Memory B cell (primary cell): ENCODE data around the gene VSTM4.

Experiments
- ATAC-seq: fragments of 150-1000 bp; cut with Tn5 transposase; 2 replicates; pipeline ENCODE4 v1.10.0; 2021; ENCODE audit warnings: low read depth, mild to moderate bottlenecking, moderate library complexity
- DNase-seq, 2 donors: peaks; one replicate each; pipeline ENCODE4 v3.0.0; 2022; ENCODE audit warnings: low spot score in 2 of 2
- H3K27ac Mint-ChIP-seq: one replicate; pipeline ENCODE4 v1.8.0; 2022; ENCODE audit warnings: mild to moderate bottlenecking, moderate library complexity, mixed read lengths
- H3K27me3 Mint-ChIP-seq: one replicate; pipeline ENCODE4 v1.8.0; 2022; ENCODE audit warnings: mixed read lengths
- H3K36me3 Mint-ChIP-seq: one replicate; pipeline ENCODE4 v1.8.0; 2022; ENCODE audit warnings: mild to moderate bottlenecking, mixed read lengths
- H3K4me1 Mint-ChIP-seq: one replicate; pipeline ENCODE4 v1.8.0; 2022; ENCODE audit warnings: mixed read lengths
- H3K4me3 Mint-ChIP-seq: one replicate; pipeline ENCODE4 v1.8.0; 2022; ENCODE audit warnings: mild to moderate bottlenecking, moderate library complexity, mixed read lengths
- H3K9me3 Mint-ChIP-seq: one replicate; pipeline ENCODE4 v1.8.0; 2022; ENCODE audit warnings: mixed read lengths

Gene VSTM4

DNA sequence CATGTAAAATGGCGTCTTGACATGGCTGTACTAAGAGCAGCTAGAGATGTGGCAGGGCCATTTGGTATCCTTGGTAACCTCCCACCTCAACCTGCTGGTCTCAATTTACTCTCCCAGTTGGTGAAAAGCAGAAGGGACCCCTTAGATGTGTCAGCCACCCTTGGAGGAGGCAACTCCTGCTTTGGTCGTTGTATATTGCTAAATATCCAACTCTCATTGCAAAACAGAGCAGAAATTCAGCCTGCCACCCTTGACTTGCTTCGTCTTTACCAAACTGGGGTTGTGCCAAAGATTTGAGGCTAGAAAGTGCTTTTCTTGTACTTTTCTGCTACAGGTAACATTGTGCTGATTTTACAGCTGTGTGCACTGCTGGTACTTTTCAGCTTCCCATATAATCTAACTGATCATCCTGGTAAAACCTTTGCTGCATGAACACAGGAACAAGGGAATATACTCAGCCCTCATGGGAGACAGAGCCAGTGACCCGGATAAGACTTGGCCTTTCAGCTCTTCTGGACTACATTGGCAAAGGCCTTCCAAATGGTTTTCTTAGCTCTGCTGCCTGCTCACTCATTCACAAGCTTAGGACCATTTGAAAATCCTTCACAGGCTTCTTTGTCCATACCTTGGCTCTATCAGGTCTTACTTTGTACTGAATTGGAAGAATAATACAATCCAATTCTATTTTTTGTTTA, 2.2 kb upstream of the VSTM4 start:
- Mint-ChIP-seq H3K36me3 (no peaks in the 10 kb centered on the region), H3K27me3 (peaks cover 12% of the 10 kb centered on the region), H3K4me3 (no peak overlapping the region), H3K27ac (no peak overlapping the region), H3K9me3 (peaks cover 2% of the 10 kb centered on the region), H3K4me1 (no peaks in the 10 kb centered on the region)
- DNase-seq (no peak), ATAC-seq (no peak)

DNA sequence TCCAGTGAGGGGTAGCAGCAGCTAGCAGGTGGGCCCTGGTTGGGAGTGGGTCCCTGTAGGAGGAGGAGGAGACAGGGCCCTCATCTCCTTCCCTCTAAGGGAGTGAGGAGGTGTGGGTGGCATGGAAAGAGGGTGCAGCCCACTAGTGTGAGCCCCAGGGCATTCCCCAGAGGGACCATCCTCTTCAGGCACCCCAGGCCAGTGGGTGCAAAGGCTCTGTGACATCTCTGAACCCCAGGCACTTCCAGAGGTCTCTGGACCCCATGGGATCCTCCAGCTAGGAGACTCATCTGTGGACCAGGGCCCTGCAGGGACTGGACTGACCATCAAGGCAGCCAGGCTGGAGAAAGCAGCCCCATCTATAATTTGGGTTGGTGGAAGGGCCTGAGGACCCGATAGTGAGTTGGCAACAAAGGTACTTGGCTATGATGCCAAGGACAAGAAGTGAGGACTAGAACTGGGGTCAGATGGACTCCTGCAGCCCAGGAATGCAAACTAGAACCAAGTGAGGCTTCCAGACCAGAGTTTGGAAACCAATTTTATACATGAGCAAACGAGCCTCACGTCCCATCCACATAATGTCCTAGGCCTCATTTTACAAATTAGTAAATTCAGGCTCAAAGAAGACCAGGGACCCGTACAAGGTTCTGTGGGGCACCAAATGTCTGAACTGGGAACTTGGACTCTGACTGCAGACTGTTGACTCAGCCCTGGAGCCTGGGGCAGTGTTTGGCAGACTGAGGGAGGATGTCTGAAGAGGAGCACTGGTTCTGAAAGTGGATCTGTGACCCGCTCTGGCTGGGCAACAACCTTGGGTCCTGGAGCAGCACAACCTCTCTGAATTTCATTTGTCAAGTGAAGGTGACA, 1.4 kb upstream of the VSTM4 start:
- ATAC-seq (no peak), DNase-seq (no peak)
- no peaks in the 10 kb centered on the region for H3K4me1 Mint-ChIP-seq
- H3K36me3 Mint-ChIP-seq: no peaks in the 10 kb centered on the region
- H3K27ac Mint-ChIP-seq: no peak overlapping the region
- peaks cover 10% of the 10 kb centered on the region for H3K27me3 Mint-ChIP-seq
- peaks cover under 1% of the 10 kb centered on the region for H3K9me3 Mint-ChIP-seq
- H3K4me3 Mint-ChIP-seq: no peak overlapping the region

DNA sequence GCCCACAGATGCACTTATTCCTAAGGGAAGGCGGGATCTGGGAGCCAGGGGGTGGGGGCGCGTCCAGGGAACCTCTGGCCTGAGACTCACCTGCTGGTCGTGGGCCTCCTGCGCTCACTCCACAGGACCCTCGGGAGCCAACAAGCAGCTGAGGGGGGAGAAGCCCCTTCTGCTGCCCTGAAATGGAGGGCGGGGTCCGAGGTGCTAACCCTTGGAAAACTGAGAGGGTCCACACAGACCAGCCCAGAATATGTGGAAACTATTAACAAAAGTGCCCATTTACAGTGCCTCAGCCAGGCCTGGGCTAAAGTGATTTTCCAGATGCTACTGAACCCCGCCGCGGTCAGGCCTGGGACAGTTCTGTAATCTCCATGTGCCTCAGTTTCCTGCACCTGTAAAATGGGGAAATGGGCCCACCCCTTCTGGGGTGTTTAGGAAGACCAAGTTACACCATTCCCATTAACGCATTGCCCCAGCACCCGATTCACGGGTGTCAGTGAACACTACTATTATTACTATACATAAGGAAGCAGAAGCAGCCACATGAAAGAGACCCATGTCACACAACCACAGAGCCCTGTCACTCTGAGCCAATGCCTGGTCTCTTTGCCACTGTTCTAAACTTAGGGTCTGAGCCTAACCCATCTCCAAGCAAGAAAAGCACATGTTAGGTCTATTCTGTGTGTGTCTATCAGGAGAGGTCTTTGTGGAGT, 630 bp upstream of the VSTM4 start:
- Mint-ChIP-seq H3K27me3 (peaks cover 8% of the 10 kb centered on the region), H3K36me3 (no peaks in the 10 kb centered on the region), H3K4me1 (no peaks in the 10 kb centered on the region), H3K27ac (no peak overlapping the region), H3K4me3 (no peak overlapping the region), H3K9me3 (no peaks in the 10 kb centered on the region)
- DNase-seq (no peak), ATAC-seq (no peak)

DNA sequence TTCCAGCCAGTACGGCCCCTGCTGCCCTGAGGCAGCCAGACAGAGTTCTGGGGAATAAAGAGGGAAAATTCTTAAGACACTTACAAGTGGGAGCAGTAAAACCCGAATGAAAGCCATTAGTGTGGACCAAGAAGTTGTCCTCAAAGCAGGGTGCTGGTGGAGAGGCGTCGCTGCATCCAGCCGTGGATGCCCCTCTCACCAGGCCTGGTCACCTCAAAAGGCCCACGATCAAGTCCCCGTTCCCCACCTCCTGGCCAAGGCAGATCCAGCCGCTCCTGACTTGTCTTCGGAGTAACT, 656 bp downstream of the VSTM4 start:
- Mint-ChIP-seq H3K4me1 (no peaks in the 10 kb centered on the region), H3K36me3 (no peaks in the 10 kb centered on the region), H3K27me3 (peaks cover 8% of the 10 kb centered on the region), H3K4me3 (peak overlapping the region; percentile 55), H3K9me3 (no peaks in the 10 kb centered on the region), H3K27ac (no peak overlapping the region)
- DNase-seq: no peak
- no peak for ATAC-seq

DNA sequence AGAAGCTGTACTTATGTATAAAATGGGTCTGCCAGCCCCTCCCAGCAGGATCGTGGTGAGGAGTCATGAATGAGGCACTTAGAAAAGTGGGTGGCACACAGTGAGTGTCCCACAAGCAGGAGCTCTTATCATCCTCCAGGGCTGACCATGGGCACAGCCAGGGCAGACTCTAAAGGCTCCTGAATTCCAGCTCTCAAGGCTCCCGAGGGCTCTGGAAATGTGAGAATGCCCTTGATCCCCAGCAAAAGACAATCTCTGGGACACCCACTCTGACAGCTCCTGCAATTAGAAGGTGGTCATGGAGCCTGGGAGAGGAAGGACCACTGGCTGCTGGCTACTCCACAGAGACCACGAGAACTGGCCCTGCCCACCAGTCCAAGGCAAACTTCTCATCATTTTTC, 1.6 kb downstream of the VSTM4 start:
- no peaks in the 10 kb centered on the region for H3K36me3 Mint-ChIP-seq
- ATAC-seq: no peak
- peaks cover 8% of the 10 kb centered on the region for H3K27me3 Mint-ChIP-seq

DNA sequence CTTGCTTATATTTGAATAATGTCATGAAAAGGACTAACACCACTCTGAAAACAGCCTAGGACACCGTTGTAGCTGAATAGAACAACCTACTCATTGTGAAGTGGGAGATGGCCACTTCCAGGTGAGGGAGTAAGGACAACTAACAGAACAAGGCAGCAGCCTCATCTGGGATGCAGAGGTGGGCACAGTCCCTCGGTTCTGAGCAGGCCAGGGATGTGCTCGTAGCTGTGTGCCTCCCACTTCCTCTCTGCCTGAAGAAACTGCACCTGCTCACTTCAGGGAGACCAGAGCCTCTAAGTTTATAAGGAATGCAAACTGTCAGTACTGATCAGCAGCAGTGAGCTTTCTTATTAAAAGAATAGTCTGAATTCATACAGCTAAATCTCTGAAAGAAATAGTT, 2.5 kb downstream of the VSTM4 start:
- Mint-ChIP-seq H3K4me3 (no peak overlapping the region), H3K9me3 (no peaks in the 10 kb centered on the region), H3K27me3 (peaks cover 7% of the 10 kb centered on the region), H3K4me1 (no peaks in the 10 kb centered on the region), H3K27ac (no peak overlapping the region), H3K36me3 (no peaks in the 10 kb centered on the region)
- ATAC-seq: no peak
- DNase-seq: no peak

More for the DNA sequence above, 1.6 kb downstream of the VSTM4 start:
- Mint-ChIP-seq H3K4me3 (no peak overlapping the region), H3K9me3 (no peaks in the 10 kb centered on the region), H3K4me1 (no peaks in the 10 kb centered on the region), H3K27ac (no peak overlapping the region)
- no peak for DNase-seq

DNA sequence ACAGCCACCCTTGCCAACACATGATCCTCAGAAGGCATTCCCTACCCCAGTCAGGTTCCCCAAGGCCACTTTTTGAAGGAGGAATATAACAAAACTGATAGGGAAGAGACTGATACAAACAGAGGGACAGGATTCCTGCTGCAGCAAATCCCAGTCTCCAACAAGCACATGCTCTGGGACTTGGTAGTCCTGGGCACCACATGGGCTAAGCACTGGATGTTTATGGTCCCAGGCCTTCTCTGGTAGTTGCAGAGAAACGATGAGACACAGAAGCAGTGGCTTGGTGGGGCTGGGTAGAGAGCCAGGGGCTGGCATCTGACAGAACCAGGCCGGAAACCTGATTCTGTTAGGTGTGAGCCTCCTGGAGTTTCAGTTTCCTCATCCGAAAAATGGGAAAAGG, 3.2 kb downstream of the VSTM4 start:
- no peaks in the 10 kb centered on the region for H3K9me3 Mint-ChIP-seq
- no peaks in the 10 kb centered on the region for H3K4me1 Mint-ChIP-seq
- peaks cover 7% of the 10 kb centered on the region for H3K27me3 Mint-ChIP-seq
- no peak for DNase-seq
- no peak overlapping the region for H3K27ac Mint-ChIP-seq
- no peaks in the 10 kb centered on the region for H3K36me3 Mint-ChIP-seq
- no peak overlapping the region for H3K4me3 Mint-ChIP-seq
- ATAC-seq: no peak

DNA sequence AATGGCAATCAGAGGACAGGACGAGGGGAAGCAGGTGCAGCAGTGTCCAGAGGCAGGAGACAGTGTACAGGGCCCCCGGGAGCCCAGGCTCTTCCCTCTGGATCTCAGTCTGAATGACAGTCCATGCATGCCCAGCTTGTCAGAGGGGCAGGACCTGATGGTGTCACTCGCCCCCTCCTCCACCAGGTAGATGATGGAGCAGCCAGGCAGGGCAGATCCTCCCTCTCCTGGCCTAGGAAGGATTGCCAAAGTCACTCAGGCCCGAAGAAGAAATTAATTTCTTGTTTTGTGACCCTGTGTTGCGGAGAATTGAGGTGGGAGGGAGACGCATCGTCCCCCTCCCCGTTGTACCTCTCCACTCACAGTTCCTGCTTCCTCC, 4.0 kb downstream of the VSTM4 start:
- Mint-ChIP-seq H3K36me3 (no peaks in the 10 kb centered on the region), H3K27ac (no peak overlapping the region), H3K9me3 (no peaks in the 10 kb centered on the region), H3K4me1 (no peaks in the 10 kb centered on the region), H3K27me3 (peaks cover 6% of the 10 kb centered on the region), H3K4me3 (no peak overlapping the region)
- DNase-seq (no peak), ATAC-seq (no peak)

DNA sequence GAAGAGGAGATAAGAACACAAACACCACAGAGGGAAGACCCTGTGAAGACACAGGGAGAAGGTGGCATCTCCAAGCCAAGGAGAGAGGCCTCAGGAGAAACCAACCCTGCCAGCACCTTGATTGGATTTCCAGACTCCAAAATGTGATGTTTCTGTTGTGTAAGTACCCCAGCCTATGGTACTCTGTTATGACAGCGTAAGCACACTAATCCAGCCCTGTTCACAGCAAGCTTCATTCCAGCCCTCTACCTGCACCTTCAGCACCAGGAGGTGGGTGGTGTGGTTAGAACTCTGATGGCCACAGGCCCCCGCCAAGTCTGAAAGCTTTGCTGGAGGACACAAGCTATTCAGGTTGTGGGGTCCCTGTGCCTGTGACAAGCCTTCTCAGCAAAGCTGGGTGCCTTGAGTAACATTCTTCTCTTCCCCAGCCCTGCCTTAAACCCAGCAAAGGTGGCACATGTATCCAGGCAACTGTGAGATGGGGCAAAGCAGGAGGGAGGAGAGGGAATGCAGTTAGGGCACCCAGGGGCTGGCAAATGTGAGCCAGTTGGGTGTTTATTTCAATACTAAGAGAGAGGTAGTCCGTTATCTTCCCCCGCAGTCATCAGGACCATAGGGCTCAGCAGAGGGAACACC, 4.5 kb downstream of the VSTM4 start:
- peaks cover 3% of the 10 kb centered on the region for H3K27me3 Mint-ChIP-seq
- H3K36me3 Mint-ChIP-seq: no peaks in the 10 kb centered on the region
- H3K9me3 Mint-ChIP-seq: no peaks in the 10 kb centered on the region
- DNase-seq: no peak
- no peaks in the 10 kb centered on the region for H3K4me1 Mint-ChIP-seq
- ATAC-seq: no peak
- no peak overlapping the region for H3K27ac Mint-ChIP-seq
- no peak overlapping the region for H3K4me3 Mint-ChIP-seq

DNA sequence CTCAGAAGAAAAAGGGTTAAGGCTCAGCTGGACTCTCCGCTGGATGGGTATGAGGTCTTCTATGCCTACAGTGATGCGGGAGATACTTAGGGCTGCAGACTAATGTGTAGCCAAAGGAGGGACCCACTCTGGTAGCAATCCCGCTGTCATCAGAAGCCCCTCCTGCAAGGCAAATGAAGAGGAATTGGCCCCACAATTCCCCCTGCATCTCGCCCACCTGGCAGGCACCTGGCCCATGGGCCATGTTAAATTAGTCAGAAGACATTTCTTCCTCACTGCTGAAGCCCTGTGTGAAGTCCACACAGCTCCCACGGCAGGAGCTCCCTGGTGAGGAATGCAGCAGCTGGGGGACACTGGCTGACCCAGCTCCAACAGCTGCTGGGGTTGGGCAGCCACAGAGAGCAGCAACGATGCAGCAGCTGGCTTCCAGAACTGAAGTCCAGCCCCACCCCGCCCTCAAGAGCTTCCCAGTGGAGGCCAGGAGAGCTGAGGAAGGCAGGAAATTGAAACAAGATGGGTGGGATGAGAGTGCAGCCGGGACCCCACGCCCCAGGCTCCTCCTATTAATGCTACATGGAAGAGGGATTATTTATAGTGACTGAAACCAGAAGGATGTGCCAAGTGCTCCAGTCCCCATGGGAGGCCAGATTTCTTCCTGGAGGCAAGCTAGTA, 5.5 kb downstream of the VSTM4 start:
- no peaks in the 10 kb centered on the region for H3K36me3 Mint-ChIP-seq
- no peak overlapping the region for H3K27ac Mint-ChIP-seq
- no peaks in the 10 kb centered on the region for H3K9me3 Mint-ChIP-seq
- ATAC-seq (no peak), DNase-seq (peak in 1 of 2 donors; percentile 5)
- H3K27me3 Mint-ChIP-seq: peaks cover 7% of the 10 kb centered on the region
- no peak overlapping the region for H3K4me3 Mint-ChIP-seq
- H3K4me1 Mint-ChIP-seq: peaks cover 4% of the 10 kb centered on the region

DNA sequence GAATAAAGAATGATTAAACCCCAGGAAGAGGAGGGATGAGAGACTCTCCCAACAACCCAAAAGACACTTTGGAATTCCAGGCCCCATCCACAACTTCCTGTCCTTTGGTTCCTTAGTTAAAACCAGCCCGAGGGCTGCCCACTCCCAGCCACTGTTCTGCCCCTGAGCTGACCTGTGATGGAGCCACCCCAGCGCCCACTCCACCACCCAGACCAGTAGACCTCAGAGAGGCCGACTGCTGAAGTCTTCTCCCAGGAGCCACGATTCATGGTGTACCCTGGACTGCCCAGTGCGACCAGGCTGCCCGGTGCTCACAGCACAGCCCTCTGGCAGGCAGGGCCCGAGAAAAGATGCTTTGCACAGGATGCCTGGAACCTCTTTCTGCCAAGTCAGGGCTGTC, 6.7 kb downstream of the VSTM4 start:
- Mint-ChIP-seq H3K4me3 (no peak overlapping the region), H3K36me3 (no peaks in the 10 kb centered on the region), H3K9me3 (no peaks in the 10 kb centered on the region), H3K27me3 (peaks cover 10% of the 10 kb centered on the region), H3K27ac (no peak overlapping the region), H3K4me1 (peaks cover 7% of the 10 kb centered on the region)
- ATAC-seq: no peak
- DNase-seq: peak in 1 of 2 donors; percentile 5

DNA sequence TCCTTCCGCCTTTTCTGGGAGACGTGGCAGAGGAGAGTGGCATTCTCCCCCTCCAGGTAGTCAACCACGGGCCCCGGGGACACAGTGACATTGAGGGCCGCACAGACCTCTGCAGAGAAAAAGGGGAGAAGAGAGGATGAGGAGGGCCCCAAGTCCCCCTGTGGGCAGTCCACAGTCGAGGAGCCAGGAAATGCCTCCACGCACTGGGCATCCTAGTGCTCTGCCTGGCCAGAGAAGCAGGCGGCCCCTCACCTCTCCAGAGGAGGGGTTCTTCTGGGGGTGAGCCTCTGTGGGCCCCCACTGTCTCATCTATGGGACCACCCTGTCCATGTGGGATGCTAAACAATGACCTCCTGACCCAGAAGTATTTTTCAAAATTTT, 7.4 kb downstream of the VSTM4 start:
- Mint-ChIP-seq H3K4me3 (no peak overlapping the region), H3K9me3 (no peaks in the 10 kb centered on the region), H3K27me3 (peaks cover 10% of the 10 kb centered on the region), H3K36me3 (no peaks in the 10 kb centered on the region), H3K27ac (no peak overlapping the region), H3K4me1 (peaks cover 7% of the 10 kb centered on the region)
- ATAC-seq (no peak), DNase-seq (peak in 1 of 2 donors; percentile 7)

DNA sequence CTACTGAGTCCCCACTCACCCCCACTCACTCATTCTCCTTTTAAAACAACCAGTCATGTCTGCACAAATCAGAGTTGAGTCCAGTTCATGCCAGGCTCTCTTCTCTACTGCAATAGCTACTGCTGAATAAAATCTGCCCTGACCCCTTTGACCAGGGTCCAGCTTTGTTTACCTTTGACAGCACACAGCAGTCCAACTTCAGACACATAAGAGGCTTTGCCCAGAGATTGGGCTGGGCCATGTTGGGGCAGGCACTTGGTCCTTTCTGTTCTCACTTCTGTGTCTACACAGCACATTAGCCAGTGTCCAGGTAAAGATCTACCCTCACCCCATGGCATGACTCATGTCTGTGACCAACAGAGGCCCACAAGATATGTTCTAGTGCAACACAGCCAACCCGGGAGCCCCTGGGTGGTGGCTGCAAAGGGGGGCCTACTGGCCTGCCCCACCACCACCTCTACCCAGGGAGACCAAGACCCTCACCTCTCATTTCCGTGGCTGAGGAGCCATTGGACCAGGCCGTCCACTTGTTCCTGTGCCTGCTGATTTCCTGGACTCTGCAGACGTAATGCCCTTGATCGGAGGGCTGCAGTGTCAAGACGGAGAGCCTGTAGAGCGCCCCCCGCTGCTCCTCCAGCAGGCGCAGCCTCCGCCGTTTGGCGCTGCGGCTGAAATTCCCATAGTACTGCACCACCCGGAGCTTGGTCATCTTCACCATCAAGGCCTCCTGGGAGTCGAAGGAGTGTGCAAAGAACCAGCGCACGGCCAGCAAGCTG, 8.0 kb downstream of the VSTM4 start:
- H3K4me1 Mint-ChIP-seq: peaks cover 7% of the 10 kb centered on the region
- no peaks in the 10 kb centered on the region for H3K9me3 Mint-ChIP-seq
- ATAC-seq (no peak), DNase-seq (peak in 1 of 2 donors; percentile 6)
- H3K27me3 Mint-ChIP-seq: peaks cover 10% of the 10 kb centered on the region
- no peak overlapping the region for H3K4me3 Mint-ChIP-seq
- H3K36me3 Mint-ChIP-seq: no peaks in the 10 kb centered on the region
- H3K27ac Mint-ChIP-seq: no peak overlapping the region
